A673 (cell line): ENCODE results near the gene CRYBA2.

ENCODE experiments used
- EZH2 ChIP-seq: fragments of 200-600 bp; sonication (generic); IDR thresholded peaks from 2 replicates; pipeline ENCODE4 v1.6.1; 2017; ENCODE audit warnings: borderline replicate concordance, low read depth, mild to moderate bottlenecking, mixed read lengths, antibody characterized with exemption, low read length; ENCODE audit not compliant: poor library complexity, severe bottlenecking
- TF ChIP-seq, protein P1 (sequence below): fragments of 300-800, 200-600 bp; sonication (generic); conservative IDR thresholded peaks from 2 replicates; pipeline ENCODE4 v1.5.1; 2017; ENCODE audit warnings: low read depth, mild to moderate bottlenecking, antibody characterized with exemption, low read length, moderate library complexity, mixed read lengths

DNA sequence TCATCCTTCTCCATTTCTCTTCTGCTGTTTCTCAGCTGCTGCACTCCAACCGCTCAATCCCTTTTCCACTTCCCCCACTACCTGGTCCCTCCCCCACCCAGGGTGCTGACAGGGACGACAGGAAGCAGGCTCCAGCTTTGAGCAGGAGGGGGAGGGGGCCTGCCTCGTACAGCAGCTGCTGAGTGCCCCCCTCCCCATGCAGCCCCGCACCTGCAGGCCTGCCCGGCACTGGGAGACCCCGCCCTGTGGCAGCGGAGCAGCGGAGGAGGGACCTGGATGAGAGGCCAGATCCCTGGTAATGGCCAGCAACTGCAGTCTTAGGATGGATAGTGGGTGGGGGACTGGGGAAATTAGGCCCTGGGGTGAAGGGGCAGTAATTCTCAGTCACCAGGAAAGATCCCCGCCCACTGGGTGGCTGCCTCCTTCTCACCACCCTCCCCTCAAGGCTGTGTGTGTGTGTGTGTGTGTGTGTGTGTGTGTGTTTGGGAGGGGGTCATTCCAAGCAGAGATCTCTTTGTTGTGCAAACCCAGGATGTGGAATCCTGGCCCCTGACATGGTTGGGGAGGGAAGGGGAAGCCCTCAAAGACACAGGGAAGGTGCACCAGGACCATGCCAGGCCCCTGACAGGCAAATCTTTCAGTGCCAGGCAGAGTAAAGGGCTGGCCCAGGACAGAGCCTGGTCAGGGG lies 6.8 kb upstream of the CRYBA2 start:
- TF ChIP-seq, protein P1, sequence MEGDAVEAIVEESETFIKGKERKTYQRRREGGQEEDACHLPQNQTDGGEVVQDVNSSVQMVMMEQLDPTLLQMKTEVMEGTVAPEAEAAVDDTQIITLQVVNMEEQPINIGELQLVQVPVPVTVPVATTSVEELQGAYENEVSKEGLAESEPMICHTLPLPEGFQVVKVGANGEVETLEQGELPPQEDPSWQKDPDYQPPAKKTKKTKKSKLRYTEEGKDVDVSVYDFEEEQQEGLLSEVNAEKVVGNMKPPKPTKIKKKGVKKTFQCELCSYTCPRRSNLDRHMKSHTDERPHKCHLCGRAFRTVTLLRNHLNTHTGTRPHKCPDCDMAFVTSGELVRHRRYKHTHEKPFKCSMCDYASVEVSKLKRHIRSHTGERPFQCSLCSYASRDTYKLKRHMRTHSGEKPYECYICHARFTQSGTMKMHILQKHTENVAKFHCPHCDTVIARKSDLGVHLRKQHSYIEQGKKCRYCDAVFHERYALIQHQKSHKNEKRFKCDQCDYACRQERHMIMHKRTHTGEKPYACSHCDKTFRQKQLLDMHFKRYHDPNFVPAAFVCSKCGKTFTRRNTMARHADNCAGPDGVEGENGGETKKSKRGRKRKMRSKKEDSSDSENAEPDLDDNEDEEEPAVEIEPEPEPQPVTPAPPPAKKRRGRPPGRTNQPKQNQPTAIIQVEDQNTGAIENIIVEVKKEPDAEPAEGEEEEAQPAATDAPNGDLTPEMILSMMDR, result no peak
- no peak for TF ChIP-seq EZH2
